Right lobe of liver (tissue), 6 donors: Measurements from ENCODE around the gene GPALPP1. TPM values are rescaled to one million over a fixed set of nuclear protein-coding genes. Genes with fewer than 3 reads are reported as not detected.
A peak's percentile ranks its signal among the peaks of the same experiment; 100 is the strongest.

Experiments
- ATAC-seq, 4 donors: fragments of 200-7000 bp; cut with Tn5 transposase; one replicate each; pipeline ENCODE4 v1.9.1; 2020; ENCODE audit warnings: mild to moderate bottlenecking in 4 of 4, moderate library complexity in 4 of 4
- DNase-seq, 3 donors: peaks; one replicate each; pipeline ENCODE4 v3.0.0-alpha.2; 2020
- H3K27ac ChIP-seq, 3 donors: fragments of 200-600 bp; one replicate each; pipeline ENCODE4 v1.8.0; 2022
- H3K27me3 ChIP-seq, 2 donors: fragments of 200-600 bp; one replicate each; pipeline ENCODE4 v1.8.0; 2022
- H3K36me3 ChIP-seq, 4 donors: fragments of 200-600 bp; sonication (generic) in 1 of 4; one replicate each; pipeline versions ENCODE4 v1.5.1 to v1.8.0; 2017 to 2022; ENCODE audit warnings: control low read depth in 1 of 4
- H3K4me1 ChIP-seq, 4 donors: fragments of 200-600 bp; sonication (generic) in 1 of 4; one replicate each; pipeline versions ENCODE4 v1.5.1 to v1.8.0; 2017 to 2022; ENCODE audit warnings: control low read depth in 1 of 4
- H3K4me3 ChIP-seq, 3 donors: fragments of 200-600 bp; one replicate each; pipeline ENCODE4 v1.8.0; 2022
- H3K9me3 ChIP-seq, 4 donors: fragments of 200-600 bp; sonication (generic) in 1 of 4; one replicate each; pipeline versions ENCODE4 v1.5.1 to v1.8.0; 2017 to 2022; ENCODE audit warnings: control low read depth in 1 of 4
- POLR2A ChIP-seq: fragments of 450-650 bp; IDR thresholded peaks from one replicate; pipeline ENCODE4 v1.6.1; 2017; ENCODE audit warnings: antibody characterized with exemption, mild to moderate bottlenecking
- WGBS: methylation state at CpG from one replicate; pipeline ENCODE4 v1.1.6; 2018; ENCODE audit warnings: low coverage, low lambda C conversion rate; ENCODE audit not compliant: insufficient coverage; ENCODE audit errors: missing lambda C conversion rate; 5-methylcytosine and 5-hydroxymethylcytosine counted together
- intact Hi-C, 2 donors: fragments of 100-400 bp; cut with DNase I; formaldehyde crosslinking; loops; one replicate each; pipeline versions ENCODE4 v1.11.2 to v1.14.1; 2022
- total RNA-seq, 6 experiments: library from RNA; depleted of rRNA in 2 of 6; stranded (reverse); fragments of >200 nt in 2 of 6; fragmentation: NEBNext Ultra II Directional in 3 of 6; extraction: Animal tissue kit (Norgen Biotek cat#: 25700) in 3 of 6; gene quantifications; one replicate each; pipeline versions ENCODE4 v1.1.0 to v1.2.4, GENCODE V29; 2016 to 2023
- TF ChIP-seq, protein P1 (sequence below), 4 donors: fragments of 200-600 bp in 3 of 4; fragments of 450-650 bp in 1 of 4; IDR thresholded peaks; one replicate each; pipeline versions ENCODE4 v1.5.1 to v1.8.0; 2016 to 2022; ENCODE audit warnings: antibody characterized with exemption in 4 of 4, mild to moderate bottlenecking in 2 of 4
- donor health status: DM: no; HTN: yes; CAD: no.
- donor health status: DM: no; HTN: no; CAD: no.
- donor health status: DM: no; HTN: no; CAD: no.
- donor health status: DM: no; HTN: yes; CAD: no.
- donor health status: DM: no; HTN: yes; CAD: no.

Gene GPALPP1
- total RNA-seq, 6 experiments from 2014 or later: 6.8 to 10.0 (median 8.4) TPM

DNA sequence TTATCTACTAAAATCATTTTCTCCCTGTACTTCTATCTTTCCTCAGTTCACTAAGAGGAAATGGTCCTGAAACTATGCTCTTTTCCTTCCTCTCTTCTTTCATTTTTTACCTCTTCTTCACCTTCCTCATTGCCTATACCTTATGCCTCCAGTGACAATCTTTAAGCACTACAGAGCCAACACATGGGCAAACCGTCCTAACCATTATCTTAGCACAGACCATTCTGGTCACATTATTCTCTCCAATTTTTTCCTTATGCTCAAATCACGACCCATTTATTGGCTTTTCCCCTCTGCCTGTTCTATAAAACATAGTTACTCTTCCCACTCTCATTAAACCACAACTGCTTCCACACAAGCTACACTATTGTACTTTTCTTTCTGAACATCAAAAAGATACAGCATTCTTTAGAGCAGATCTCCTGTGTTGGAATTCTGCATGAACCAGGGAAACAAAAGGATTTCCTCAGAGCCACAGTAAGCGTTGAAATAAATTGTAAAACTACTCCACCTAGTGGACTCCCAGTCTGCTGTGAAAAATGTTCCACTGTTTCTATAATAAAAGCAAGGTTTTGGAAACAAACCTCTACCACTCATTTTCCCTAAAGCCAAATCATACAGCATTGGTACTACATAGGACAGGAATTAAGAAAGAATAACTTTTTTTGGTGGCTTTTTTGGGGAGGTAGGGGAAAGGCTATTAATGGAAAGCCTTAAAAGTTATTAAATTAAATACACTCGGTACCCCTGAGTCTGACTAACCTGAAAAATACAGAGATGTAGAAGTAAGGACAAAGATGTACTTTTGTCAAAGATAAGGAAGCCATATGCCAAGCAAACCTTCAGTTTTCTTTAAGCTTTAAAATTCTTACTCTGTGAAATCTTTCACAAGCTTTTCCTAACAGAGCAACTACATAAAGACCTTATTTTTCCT lies 19.5 kb upstream of the GPALPP1 start:
- Histone ChIP-seq H3K27ac (no peak overlapping the region), H3K27me3 (no peaks in the 10 kb centered on the region), H3K36me3 (peaks cover 0 to 17% (median 0%) of the 10 kb centered on the region in 4 donors), H3K4me3 (no peak overlapping the region), H3K9me3 (no peaks in the 10 kb centered on the region), H3K4me1 (no peaks in the 10 kb centered on the region)
- WGBS: 45% methylated on average over 4 of the region's 4 CpGs
- TF ChIP-seq POLR2A: no peak
- TF ChIP-seq, protein P1, sequence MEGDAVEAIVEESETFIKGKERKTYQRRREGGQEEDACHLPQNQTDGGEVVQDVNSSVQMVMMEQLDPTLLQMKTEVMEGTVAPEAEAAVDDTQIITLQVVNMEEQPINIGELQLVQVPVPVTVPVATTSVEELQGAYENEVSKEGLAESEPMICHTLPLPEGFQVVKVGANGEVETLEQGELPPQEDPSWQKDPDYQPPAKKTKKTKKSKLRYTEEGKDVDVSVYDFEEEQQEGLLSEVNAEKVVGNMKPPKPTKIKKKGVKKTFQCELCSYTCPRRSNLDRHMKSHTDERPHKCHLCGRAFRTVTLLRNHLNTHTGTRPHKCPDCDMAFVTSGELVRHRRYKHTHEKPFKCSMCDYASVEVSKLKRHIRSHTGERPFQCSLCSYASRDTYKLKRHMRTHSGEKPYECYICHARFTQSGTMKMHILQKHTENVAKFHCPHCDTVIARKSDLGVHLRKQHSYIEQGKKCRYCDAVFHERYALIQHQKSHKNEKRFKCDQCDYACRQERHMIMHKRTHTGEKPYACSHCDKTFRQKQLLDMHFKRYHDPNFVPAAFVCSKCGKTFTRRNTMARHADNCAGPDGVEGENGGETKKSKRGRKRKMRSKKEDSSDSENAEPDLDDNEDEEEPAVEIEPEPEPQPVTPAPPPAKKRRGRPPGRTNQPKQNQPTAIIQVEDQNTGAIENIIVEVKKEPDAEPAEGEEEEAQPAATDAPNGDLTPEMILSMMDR (IDR thresholded peaks at IDR 0.05): peak; percentile 70 to 82 (median 76)
- DNase-seq (no peak), ATAC-seq (peak; percentile 83 to 88 (median 86))
- intact Hi-C loops: loop anchor here in 1 of 2 donors (10.0 kb wide), 1 partner anchor 485 kb away; no protein-coding TSS in a partner anchor

DNA sequence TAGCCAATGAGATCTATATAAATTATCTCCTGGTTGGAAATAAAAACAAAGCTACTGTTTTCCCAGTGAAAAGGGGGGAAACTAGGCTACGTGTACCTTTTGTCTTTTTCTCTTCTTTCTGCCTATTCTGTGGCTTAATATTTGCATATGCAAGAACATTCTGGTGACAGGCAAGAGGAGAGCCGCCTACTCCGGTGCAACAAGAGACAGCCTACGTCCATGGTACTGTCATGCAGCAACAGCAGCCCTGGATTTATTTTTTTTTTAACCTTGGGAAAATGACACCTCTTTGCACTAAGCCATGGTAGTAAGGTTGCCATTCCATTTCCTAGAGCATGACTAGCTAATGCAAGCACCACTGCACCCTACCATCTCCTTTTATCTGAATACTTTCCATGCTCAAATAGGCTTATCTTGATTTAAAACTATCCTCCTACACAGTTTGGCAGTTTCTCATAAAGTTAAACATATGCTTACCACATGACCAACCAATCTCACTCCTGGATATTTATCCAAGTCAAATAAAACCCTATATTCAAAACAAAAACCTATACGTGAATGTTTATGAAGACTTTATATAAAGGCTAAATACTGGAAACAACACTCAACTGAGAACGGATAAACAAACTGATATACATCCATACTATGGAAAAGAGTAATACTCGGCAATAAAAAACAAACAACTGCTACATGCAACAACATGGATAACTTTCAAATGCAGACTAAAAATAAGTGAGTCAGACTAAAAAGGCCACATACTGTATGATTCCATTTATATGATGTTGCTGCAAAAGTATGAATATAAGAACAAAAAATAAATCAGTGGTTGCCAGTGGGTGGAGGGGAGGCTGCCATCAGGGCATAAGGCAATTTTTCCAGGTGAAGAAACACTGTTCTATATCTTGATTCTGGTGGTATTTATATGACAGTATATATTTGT lies 17.4 kb upstream of the GPALPP1 start:
- no peaks in the 10 kb centered on the region for H3K9me3 ChIP-seq
- peaks cover 0 to 5% (median 0%) of the 10 kb centered on the region in 4 donors for H3K36me3 ChIP-seq
- H3K27ac ChIP-seq: no peak overlapping the region
- ATAC-seq (no peak), DNase-seq (no peak)
- 84% methylated on average over 7 of the region's 7 CpGs for WGBS
- no peaks in the 10 kb centered on the region for H3K4me1 ChIP-seq
- H3K4me3 ChIP-seq: no peak overlapping the region
- TF ChIP-seq, protein P1 (IDR thresholded peaks at IDR 0.05): no peak
- no peak for TF ChIP-seq POLR2A
- intact Hi-C loops: loop anchor here in 1 of 2 donors (10.0 kb wide), 1 partner anchor 487 kb away; no protein-coding TSS in a partner anchor
- no peaks in the 10 kb centered on the region for H3K27me3 ChIP-seq

DNA sequence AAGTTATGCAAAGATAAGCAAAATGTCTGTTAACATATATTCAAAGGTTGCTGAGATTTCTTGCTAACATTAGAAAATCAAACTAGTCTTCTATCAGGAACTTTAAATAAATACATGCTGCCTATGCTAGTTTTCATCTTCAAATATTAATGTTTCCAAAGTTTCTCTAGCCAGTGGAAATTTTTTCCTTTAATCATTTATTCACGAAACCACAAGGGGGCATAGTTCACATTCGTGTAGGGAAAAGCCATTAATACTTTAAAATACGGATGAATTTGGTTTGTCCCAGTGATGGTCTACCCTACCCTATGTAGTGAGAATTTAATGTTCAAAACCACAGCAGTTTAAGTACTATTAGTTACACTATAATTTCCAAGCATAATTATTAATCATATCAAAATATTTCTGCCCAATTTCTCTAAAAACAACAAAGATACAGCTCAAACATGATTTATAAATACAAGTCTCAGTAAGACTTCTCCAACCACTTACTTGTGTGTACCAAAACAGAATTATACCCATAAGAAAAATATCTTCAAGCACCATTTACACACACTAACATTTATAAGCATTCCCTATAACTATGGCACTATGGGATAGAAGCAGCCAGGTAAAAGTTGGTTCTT lies 16.3 kb upstream of the GPALPP1 start:
- Histone ChIP-seq H3K9me3 (no peaks in the 10 kb centered on the region), H3K36me3 (peaks cover 0 to 11% (median 2%) of the 10 kb centered on the region in 4 donors), H3K4me3 (no peak overlapping the region), H3K27ac (no peak overlapping the region), H3K27me3 (no peaks in the 10 kb centered on the region), H3K4me1 (no peaks in the 10 kb centered on the region)
- TF ChIP-seq, protein P1 (IDR thresholded peaks at IDR 0.05): peak; percentile 42 to 61 (median 58)
- TF ChIP-seq POLR2A: no peak
- peak in 3 of 4 donors; percentile 46 to 56 (median 46) for ATAC-seq
- DNase-seq: no peak
- 0% methylated on average over 3 of the region's 3 CpGs for whole genome bisulfite sequencing
- intact Hi-C loops: loop anchor here in 1 of 2 donors (10.0 kb wide), 1 partner anchor 488 kb away; no protein-coding TSS in a partner anchor
